GM19035 (cell line): ENCODE results near the gene IFI27.
"Not testable (repeated sequence)": the region's sequence is repeated elsewhere in the genome, so short reads cannot be mapped to it uniquely, and the experiment has no call there.

Source experiments
- ATAC-seq: cut with Tn5 transposase; IDR thresholded peaks from one replicate; pipeline ENCODE4 v1.9.1; 2021; ENCODE audit not compliant: unreplicated experiment

Gene IFI27

GRCh38 chr14:94145902-94146527, 35.5 kb downstream of the IFI27 start:
- no peak for ATAC-seq

GRCh38 chr14:94152676-94153075, 42.1 kb downstream of the IFI27 start:
- ATAC-seq, result no peak

GRCh38 chr14:94153750-94154342, 43.3 kb downstream of the IFI27 start:
- no peak for ATAC-seq

GRCh38 chr14:94156143-94156542, 45.6 kb downstream of the IFI27 start:
- not testable (repeated sequence) for ATAC-seq

- ATAC-seq, result no peak
These were observed 46.7 kb downstream of the IFI27 start for GRCh38 chr14:94157197-94157596.

GRCh38 chr14:94158239-94158883, 47.8 kb downstream of the IFI27 start:
- no peak for ATAC-seq

- ATAC-seq, result no peak
These were observed 50.5 kb downstream of the IFI27 start for GRCh38 chr14:94161058-94161457.

GRCh38 chr14:94161981-94162380, 51.4 kb downstream of the IFI27 start:
- ATAC-seq, result no peak

GRCh38 chr14:94162466-94162865, 51.9 kb downstream of the IFI27 start:
- no peak for ATAC-seq

GRCh38 chr14:94163796-94164195, 53.3 kb downstream of the IFI27 start:
- no peak for ATAC-seq

- ATAC-seq, result no peak
These were observed 54.3 kb downstream of the IFI27 start for GRCh38 chr14:94164685-94165431.

GRCh38 chr14:94165744-94166143, 55.2 kb downstream of the IFI27 start:
- no peak for ATAC-seq
